ENCODE measurements around the gene MTARC2.

Gene MTARC2

GRCh38 chr1:220833436-220833835 lies 85.3 kb downstream of the MTARC2 start:
- DNase-seq, result no peak
